HCT116 (cell line): Measurements from ENCODE around the gene LINGO1. TPM values are rescaled to one million over a fixed set of nuclear protein-coding genes. Genes with fewer than 3 reads are reported as not detected.

Source experiments
- ATAC-seq: fragments of 200-7000 bp; cut with Tn5 transposase; 2 replicates; pipeline ENCODE4 v1.9.1; 2020; ENCODE audit warnings: mild to moderate bottlenecking, moderate library complexity
- BruUV-seq: library from RNA; stranded (reverse); fragments of 400-500 nt; replicated peaks from 2 replicates; lab custom pipeline; 2021; lab: Mats Ljungman, UMichigan
- CTCF ChIA-PET: fragments of 300-600 bp; sonication (Branson Sonifier 250); formaldehyde crosslinking; loops from one replicate; lab custom pipeline; 2021; ENCODE audit warnings: antibody characterized with exemption; lab: Charles Lee
- POLR2A ChIA-PET: fragments of 300-600, 350-600 bp; sonication (Branson Sonifier 250); formaldehyde crosslinking; loops from one replicate; lab custom pipeline; 2021; ENCODE audit warnings: antibody characterized with exemption; lab: Charles Lee
- RAD21 ChIA-PET, 2 experiments: fragments of 300-600 bp; sonication (Branson Sonifier 250); formaldehyde crosslinking; loops; one replicate each; lab custom pipeline; 2023; ENCODE audit warnings: low total read pairs in 2 of 2; ENCODE audit not compliant: uncharacterized antibody in 2 of 2, unreplicated experiment in 2 of 2, low non-redundant PET in 1 of 2; lab: Charles Lee
- DNase-seq: peaks from one replicate; pipeline ENCODE4 v3.0.0-alpha.2; 2010; ENCODE audit warnings: low read depth, low spot score
- H2AFZ ChIP-seq: fragments of 200-600 bp; shearing (Covaris generic), sonication (generic); 2 replicates; pipeline ENCODE4 v1.6.1; 2017; ENCODE audit warnings: low read depth, mixed run types, mixed read lengths, antibody characterized with exemption, low read length; ENCODE audit not compliant: poor library complexity, severe bottlenecking
- H3K27ac ChIP-seq: 2 replicates; pipeline ENCODE4 v1.5.1; 2012; ENCODE audit warnings: low read depth, low read length
- H3K27me3 ChIP-seq: fragments of 200-600 bp; sonication (generic); 2 replicates; pipeline ENCODE4 v1.6.1; 2016; ENCODE audit warnings: mixed run types, low read length, mixed read lengths; ENCODE audit not compliant: insufficient read depth
- H3K36me3 ChIP-seq, 2 experiments: fragments of 200-500 bp in 1 of 2; fragments of 200-600 bp in 1 of 2; sonication (Bioruptor generic) in 1 of 2; sonication (generic) in 1 of 2; 2 replicates each; pipeline versions ENCODE4 v1.5.1 to v1.6.1; 2014 to 2016; ENCODE audit warnings: low read length in 2 of 2, inconsistent platforms in 1 of 2, mixed read lengths in 1 of 2, mixed run types in 1 of 2; ENCODE audit not compliant: insufficient read depth in 2 of 2, control insufficient read depth in 1 of 2
- H3K4me1 ChIP-seq, 2 experiments: fragments of 200-600 bp in 1 of 2; sonication (generic) in 1 of 2; 2 replicates each; pipeline versions ENCODE4 v1.5.1 to v1.6.1; 2012 to 2017; ENCODE audit warnings: low read length in 2 of 2, inconsistent platforms in 1 of 2, mild to moderate bottlenecking in 1 of 2, mixed read lengths in 1 of 2, mixed run types in 1 of 2, moderate library complexity in 1 of 2; ENCODE audit not compliant: insufficient read depth in 2 of 2, control insufficient read depth in 1 of 2
- H3K4me2 ChIP-seq: fragments of 200-600 bp; sonication (generic); 2 replicates; pipeline ENCODE4 v1.6.1; 2017; ENCODE audit warnings: mixed run types, low read length, mixed read lengths
- H3K4me3 ChIP-seq, 2 experiments: fragments of 200-600 bp in 1 of 2; sonication (generic) in 1 of 2; replicated peaks in 1 of 2; 2 replicates each; pipeline ENCODE4 v1.5.1; 2011 to 2016; ENCODE audit warnings: low read length in 2 of 2, control low read depth in 1 of 2, low read depth in 1 of 2, mild to moderate bottlenecking in 1 of 2, mixed read lengths in 1 of 2, mixed run types in 1 of 2
- H3K79me2 ChIP-seq: fragments of 200-600 bp; sonication (generic); 2 replicates; pipeline ENCODE4 v1.6.1; 2017; ENCODE audit warnings: mild to moderate bottlenecking, mixed run types, low read length, moderate library complexity, mixed read lengths; ENCODE audit not compliant: insufficient read depth
- H3K9ac ChIP-seq: fragments of 200-600 bp; sonication (generic); 2 replicates; pipeline ENCODE4 v1.6.1; 2016; ENCODE audit warnings: low read length, mixed read lengths
- H3K9me2 ChIP-seq: fragments of 200-600 bp; sonication (generic), shearing (Covaris generic); 2 replicates; pipeline ENCODE4 v1.6.1; 2017; ENCODE audit warnings: mixed run types, mild to moderate bottlenecking, moderate library complexity; ENCODE audit not compliant: insufficient read depth
- H3K9me3 ChIP-seq, 2 experiments: fragments of 200-500 bp in 1 of 2; fragments of 200-600 bp in 1 of 2; sonication (Bioruptor generic) in 1 of 2; sonication (generic) in 1 of 2; 2 replicates each; pipeline ENCODE4 v1.6.1; 2014 to 2017; ENCODE audit warnings: low read length in 2 of 2, mixed read lengths in 2 of 2, inconsistent platforms in 1 of 2, low read depth in 1 of 2, mild to moderate bottlenecking in 1 of 2, mixed run types in 1 of 2, moderate library complexity in 1 of 2; ENCODE audit not compliant: control insufficient read depth in 1 of 2, insufficient read depth in 1 of 2
- H4K20me1 ChIP-seq: fragments of 200-600 bp; sonication (generic), shearing (Covaris generic); 2 replicates; pipeline ENCODE4 v1.6.1; 2017; ENCODE audit warnings: mixed run types, mild to moderate bottlenecking, moderate library complexity; ENCODE audit not compliant: insufficient read depth
- EZH2 ChIP-seq: fragments of 200-600 bp; sonication (generic); IDR thresholded peaks from 2 replicates; pipeline ENCODE4 v1.6.1; 2017; ENCODE audit warnings: antibody characterized with exemption, mixed run types
- RAD21 ChIP-seq: IDR thresholded peaks from 2 replicates; pipeline ENCODE4 v1.6.1; 2012; ENCODE audit warnings: low read depth, mild to moderate bottlenecking
- SIN3A ChIP-seq: IDR thresholded peaks from 2 replicates; pipeline ENCODE4 v1.6.1; 2012; ENCODE audit warnings: low read depth
- intact Hi-C: fragments of 100-400 bp; cut with micrococcal nuclease; formaldehyde crosslinking; loops from 2 replicates; pipeline ENCODE4 v1.10.0; 2022
- total RNA-seq: library from RNA; stranded (reverse); gene quantifications from one replicate; pipeline ENCODE4 v1.2.1, GENCODE V29; 2021; ENCODE audit not compliant: unreplicated experiment
- TF ChIP-seq, protein P1 (sequence below), 3 experiments: fragments of 200-600 bp in 1 of 3; sonication (generic) in 1 of 3; IDR thresholded peaks in 2 of 3; conservative IDR thresholded peaks in 1 of 3; 2 replicates each; pipeline ENCODE4 v1.5.1; 2012 to 2017; ENCODE audit warnings: low read depth in 2 of 3, low read length in 2 of 3, antibody characterized with exemption in 1 of 3, borderline replicate concordance in 1 of 3, control low read depth in 1 of 3, mild to moderate bottlenecking in 1 of 3, mixed read lengths in 1 of 3, mixed run types in 1 of 3, moderate library complexity in 1 of 3; ENCODE audit not compliant: insufficient read depth in 1 of 3
- TF ChIP-seq, protein P2 (sequence below): IDR thresholded peaks from 2 replicates; pipeline ENCODE4 v1.6.1; 2012; ENCODE audit warnings: low read depth
- TF ChIP-seq, protein P3 (sequence below): IDR thresholded peaks from 2 replicates; pipeline ENCODE4 v1.6.1; 2012

LINGO1 gene
- total RNA-seq, 1 experiment from 2014 or later = 15.6 TPM

- H3K27me3 ChIP-seq = no peaks in the 10 kb centered on the region
- H2AFZ ChIP-seq = no peak overlapping the region
- CTCF ChIA-PET = interaction anchor here (0.7 to 5.3 kb wide), 13 partner anchors 8 to 526 kb away, joined by 3 to 72 read pairs (median 10); no protein-coding TSS in a partner anchor
- H3K9me2 ChIP-seq = no peaks in the 10 kb centered on the region
- intact Hi-C loops = loop anchor here (5.0 kb wide), 1 partner anchor 447 kb away; no protein-coding TSS in a partner anchor
- H3K27ac ChIP-seq = no peak overlapping the region
- no peaks in the 10 kb centered on the region; the same call in 1 of the 2 replicates for H3K79me2 ChIP-seq
- peak; percentile 26 for DNase-seq
- ATAC-seq = peak; percentile 28; the same call in 1 of the 2 replicates
- H4K20me1 ChIP-seq = no peaks in the 10 kb centered on the region
- no peaks in the 10 kb centered on the region for H3K9me3 ChIP-seq
- peaks cover 11 to 29% of the 10 kb centered on the region in 2 experiments; a peak in 3 of 4 replicates for H3K4me1 ChIP-seq
- BruUV-seq = no TSS peak
- no peaks in the 10 kb centered on the region for H3K36me3 ChIP-seq
- POLR2A ChIA-PET = interaction anchor here (1.1 kb wide), 1 partner anchor 185 kb away, joined by 3 read pairs; no protein-coding TSS in a partner anchor
- TF ChIP-seq EZH2 (no peak), RAD21 (peak; percentile 30; the same call in 1 of the 2 replicates)
- TF ChIP-seq, protein P1, sequence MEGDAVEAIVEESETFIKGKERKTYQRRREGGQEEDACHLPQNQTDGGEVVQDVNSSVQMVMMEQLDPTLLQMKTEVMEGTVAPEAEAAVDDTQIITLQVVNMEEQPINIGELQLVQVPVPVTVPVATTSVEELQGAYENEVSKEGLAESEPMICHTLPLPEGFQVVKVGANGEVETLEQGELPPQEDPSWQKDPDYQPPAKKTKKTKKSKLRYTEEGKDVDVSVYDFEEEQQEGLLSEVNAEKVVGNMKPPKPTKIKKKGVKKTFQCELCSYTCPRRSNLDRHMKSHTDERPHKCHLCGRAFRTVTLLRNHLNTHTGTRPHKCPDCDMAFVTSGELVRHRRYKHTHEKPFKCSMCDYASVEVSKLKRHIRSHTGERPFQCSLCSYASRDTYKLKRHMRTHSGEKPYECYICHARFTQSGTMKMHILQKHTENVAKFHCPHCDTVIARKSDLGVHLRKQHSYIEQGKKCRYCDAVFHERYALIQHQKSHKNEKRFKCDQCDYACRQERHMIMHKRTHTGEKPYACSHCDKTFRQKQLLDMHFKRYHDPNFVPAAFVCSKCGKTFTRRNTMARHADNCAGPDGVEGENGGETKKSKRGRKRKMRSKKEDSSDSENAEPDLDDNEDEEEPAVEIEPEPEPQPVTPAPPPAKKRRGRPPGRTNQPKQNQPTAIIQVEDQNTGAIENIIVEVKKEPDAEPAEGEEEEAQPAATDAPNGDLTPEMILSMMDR (IDR thresholded peaks at IDR 0.05 in 2 of 3, conservative IDR thresholded peaks at IDR 0.05 in 1 of 3; ENCODE audit: borderline replicate concordance in 1 of 3, insufficient read depth in 1 of 3, low read depth in 2 of 3, low read length in 2 of 3) = peak; percentile 50 to 60 (median 58); a peak in 5 of 6 replicates
- RAD21 ChIA-PET = interaction anchor here (0.6 to 1.3 kb wide), 3 partner anchors 148 to 516 kb away, joined by 3 to 8 read pairs (median 3); no protein-coding TSS in a partner anchor
- H3K4me2 ChIP-seq = peak overlapping the region; percentile 99
- no peak overlapping the region for H3K4me3 ChIP-seq
- no peak overlapping the region for H3K9ac ChIP-seq
Observed at GRCh38 chr15:77634266-77634962, 1.7 kb upstream of the LINGO1 start.

- BruUV-seq = no TSS peak
- DNase-seq = no peak
- H2AFZ ChIP-seq = peak overlapping the region; percentile 71
- H3K79me2 ChIP-seq = no peaks in the 10 kb centered on the region; the same call in 1 of the 2 replicates
- TF ChIP-seq, protein P2, sequence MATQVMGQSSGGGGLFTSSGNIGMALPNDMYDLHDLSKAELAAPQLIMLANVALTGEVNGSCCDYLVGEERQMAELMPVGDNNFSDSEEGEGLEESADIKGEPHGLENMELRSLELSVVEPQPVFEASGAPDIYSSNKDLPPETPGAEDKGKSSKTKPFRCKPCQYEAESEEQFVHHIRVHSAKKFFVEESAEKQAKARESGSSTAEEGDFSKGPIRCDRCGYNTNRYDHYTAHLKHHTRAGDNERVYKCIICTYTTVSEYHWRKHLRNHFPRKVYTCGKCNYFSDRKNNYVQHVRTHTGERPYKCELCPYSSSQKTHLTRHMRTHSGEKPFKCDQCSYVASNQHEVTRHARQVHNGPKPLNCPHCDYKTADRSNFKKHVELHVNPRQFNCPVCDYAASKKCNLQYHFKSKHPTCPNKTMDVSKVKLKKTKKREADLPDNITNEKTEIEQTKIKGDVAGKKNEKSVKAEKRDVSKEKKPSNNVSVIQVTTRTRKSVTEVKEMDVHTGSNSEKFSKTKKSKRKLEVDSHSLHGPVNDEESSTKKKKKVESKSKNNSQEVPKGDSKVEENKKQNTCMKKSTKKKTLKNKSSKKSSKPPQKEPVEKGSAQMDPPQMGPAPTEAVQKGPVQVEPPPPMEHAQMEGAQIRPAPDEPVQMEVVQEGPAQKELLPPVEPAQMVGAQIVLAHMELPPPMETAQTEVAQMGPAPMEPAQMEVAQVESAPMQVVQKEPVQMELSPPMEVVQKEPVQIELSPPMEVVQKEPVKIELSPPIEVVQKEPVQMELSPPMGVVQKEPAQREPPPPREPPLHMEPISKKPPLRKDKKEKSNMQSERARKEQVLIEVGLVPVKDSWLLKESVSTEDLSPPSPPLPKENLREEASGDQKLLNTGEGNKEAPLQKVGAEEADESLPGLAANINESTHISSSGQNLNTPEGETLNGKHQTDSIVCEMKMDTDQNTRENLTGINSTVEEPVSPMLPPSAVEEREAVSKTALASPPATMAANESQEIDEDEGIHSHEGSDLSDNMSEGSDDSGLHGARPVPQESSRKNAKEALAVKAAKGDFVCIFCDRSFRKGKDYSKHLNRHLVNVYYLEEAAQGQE = no peak
- TF ChIP-seq, protein P3, sequence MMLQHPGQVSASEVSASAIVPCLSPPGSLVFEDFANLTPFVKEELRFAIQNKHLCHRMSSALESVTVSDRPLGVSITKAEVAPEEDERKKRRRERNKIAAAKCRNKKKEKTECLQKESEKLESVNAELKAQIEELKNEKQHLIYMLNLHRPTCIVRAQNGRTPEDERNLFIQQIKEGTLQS = no peak
- no peak for TF ChIP-seq SIN3A
- H3K27ac ChIP-seq = no peak overlapping the region
- POLR2A ChIA-PET = interaction anchor here (0.9 to 1.1 kb wide), 2 partner anchors 21 to 186 kb away, joined by 3 read pairs; no protein-coding TSS in a partner anchor
- RAD21 ChIA-PET = interaction anchor here (0.6 to 1.5 kb wide), 4 partner anchors 186 to 626 kb away, joined by 3 to 15 read pairs (median 5); no protein-coding TSS in a partner anchor
- no peaks in the 10 kb centered on the region for H4K20me1 ChIP-seq
- intact Hi-C loops = loop anchor here (1.0 to 5.0 kb wide), 4 partner anchors 187 to 515 kb away; no protein-coding TSS in a partner anchor
- peaks cover 11 to 29% of the 10 kb centered on the region in 2 experiments; a peak in 3 of 4 replicates for H3K4me1 ChIP-seq
- CTCF ChIA-PET = interaction anchor here (1.0 to 5.3 kb wide), 23 partner anchors 9 to 661 kb away, joined by 3 to 72 read pairs (median 8); no protein-coding TSS in a partner anchor
- H3K9me2 ChIP-seq = no peaks in the 10 kb centered on the region
- H3K9ac ChIP-seq = peak overlapping the region; percentile 62; the same call in 1 of the 2 replicates
- no peak for ATAC-seq
- H3K4me3 ChIP-seq = peak overlapping the region; percentile 48 to 71
- H3K4me2 ChIP-seq = peak overlapping the region; percentile 99
- no peaks in the 10 kb centered on the region for H3K36me3 ChIP-seq
- no peaks in the 10 kb centered on the region for H3K9me3 ChIP-seq
- no peaks in the 10 kb centered on the region for H3K27me3 ChIP-seq
Observed at GRCh38 chr15:77633913-77634265, 1.2 kb upstream of the LINGO1 start.
